Measurements from ENCODE around the gene UBL7.
A peak's percentile ranks its signal among the peaks of the same experiment; 100 is the strongest.

UBL7 gene

GRCh38 chr15:74399511-74400312 is 61.2 kb downstream of the UBL7 start:
- DNase-seq (ENCODE audit: insufficient read length, low spot score) (no peak), FAIRE-seq (peak; percentile 80)

DNA sequence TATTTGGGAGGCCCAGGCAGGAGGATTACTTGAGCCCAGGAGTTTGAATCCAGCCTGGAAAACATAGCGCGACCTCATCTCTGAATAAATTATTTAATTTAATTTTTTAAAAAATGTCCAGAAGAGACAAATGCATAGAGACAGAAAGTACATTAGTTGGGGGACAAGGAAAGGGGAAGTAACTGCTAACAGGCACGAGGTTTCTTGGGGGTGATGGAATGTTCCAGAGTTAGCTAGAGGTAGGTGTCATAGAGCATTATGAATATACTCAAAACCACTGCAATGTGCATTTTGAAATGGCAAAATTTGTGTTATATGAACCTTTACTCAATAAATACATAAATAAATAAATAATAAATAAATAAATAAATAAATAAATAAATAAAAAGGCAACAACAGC is 61.9 kb downstream of the UBL7 start:
- DNase-seq (ENCODE audit: insufficient read length, low spot score) (no peak), FAIRE-seq (no peak)
- peak; percentile 26; the same call in 1 of the 2 replicates for TF ChIP-seq SPI1 (IDR thresholded peaks at IDR 0.05; ENCODE audit: low read depth, low read length)
- no peak for TF ChIP-seq PAX5 (IDR thresholded peaks at IDR 0.05; ENCODE audit: insufficient read depth, low read length, severe bottlenecking)

More at GRCh38 chr15:74399511-74400312, 61.2 kb downstream of the UBL7 start:
- TF ChIP-seq POLR2A (IDR thresholded peaks at IDR 0.05; ENCODE audit: low read depth, low read length) (peak; percentile 87), PAX5 (IDR thresholded peaks at IDR 0.05; ENCODE audit: insufficient read depth, low read length, severe bottlenecking) (peak; percentile 15), POU2F2 (IDR thresholded peaks at IDR 0.05; ENCODE audit: low read depth, low read length) (peak; percentile 83), SPI1 (IDR thresholded peaks at IDR 0.05; ENCODE audit: low read depth, low read length) (0 out of 2 replicates have a peak, but pooled peaks have one; percentile 0), TAF1 (IDR thresholded peaks at IDR 0.05; ENCODE audit: low read depth, low read length) (peak; percentile 71), POLR2AphosphoS5 (IDR thresholded peaks at IDR 0.05; ENCODE audit: low read depth, low read length) (peak; percentile 81)

GRCh38 chr15:74398183-74398582 is 62.8 kb downstream of the UBL7 start:
- FAIRE-seq: no peak
- TF ChIP-seq POLR2A (IDR thresholded peaks at IDR 0.05; ENCODE audit: low read depth, low read length): no peak
- TF ChIP-seq POLR2AphosphoS5 (IDR thresholded peaks at IDR 0.05; ENCODE audit: low read depth, low read length): no peak
- TF ChIP-seq TAF1 (IDR thresholded peaks at IDR 0.05; ENCODE audit: low read depth, low read length): no peak
- TF ChIP-seq PAX5 (IDR thresholded peaks at IDR 0.05; ENCODE audit: insufficient read depth, low read length, severe bottlenecking): no peak
- no peak for TF ChIP-seq SPI1 (IDR thresholded peaks at IDR 0.05; ENCODE audit: low read depth, low read length)

DNA sequence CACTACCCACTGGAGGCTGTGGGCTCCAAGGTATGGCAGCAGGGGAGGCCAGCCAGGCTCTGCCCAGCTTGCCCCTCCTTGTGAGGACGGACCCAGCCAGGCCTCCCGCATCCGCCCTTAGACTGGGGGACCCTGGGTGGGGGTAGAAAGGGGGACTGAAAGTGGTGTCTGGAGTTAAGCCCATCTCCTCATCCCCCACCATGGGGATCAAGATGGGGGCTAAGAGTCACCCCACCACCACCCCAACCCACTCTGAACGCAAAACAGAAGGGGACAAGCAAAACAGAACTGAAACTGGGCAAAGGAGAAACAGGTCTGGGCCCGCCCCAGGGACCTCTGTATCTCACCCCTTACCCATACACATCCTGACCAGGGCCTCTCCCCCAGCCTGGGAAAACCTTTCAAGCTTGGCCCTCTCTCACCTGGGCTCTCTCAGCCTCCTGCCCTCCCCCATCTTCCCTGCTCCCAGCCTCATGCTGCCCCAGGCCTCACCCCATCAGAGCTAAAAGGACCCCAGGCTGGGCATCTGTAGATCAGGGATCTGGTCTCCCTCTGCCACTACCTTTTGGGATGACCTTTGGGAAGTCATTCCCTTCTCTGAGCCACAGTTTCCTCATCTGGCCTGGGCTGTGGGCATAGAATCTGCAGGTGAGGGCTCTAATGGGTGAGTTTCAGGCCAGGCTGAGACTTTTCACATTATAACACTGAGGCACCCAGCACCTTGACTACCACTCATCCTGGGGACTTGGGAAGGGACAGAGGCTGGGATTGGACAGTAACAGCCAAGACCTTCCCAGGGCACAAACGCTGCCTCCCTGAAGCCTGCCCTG is 63.5 kb downstream of the UBL7 start:
- no peak for FAIRE-seq
- TF ChIP-seq POU2F2 (IDR thresholded peaks at IDR 0.05; ENCODE audit: low read depth, low read length): peak; percentile 61; the same call in 1 of the 2 replicates
- no peak for TF ChIP-seq TAF1 (IDR thresholded peaks at IDR 0.05; ENCODE audit: low read depth, low read length)
- peak; percentile 57 for TF ChIP-seq PAX5 (IDR thresholded peaks at IDR 0.05; ENCODE audit: insufficient read depth, low read length, severe bottlenecking)
- TF ChIP-seq POLR2AphosphoS5 (IDR thresholded peaks at IDR 0.05; ENCODE audit: low read depth, low read length): no peak; the same call in 1 of the 2 replicates
- TF ChIP-seq SPI1 (IDR thresholded peaks at IDR 0.05; ENCODE audit: low read depth, low read length): peak; percentile 91
- no peak for DNase-seq (ENCODE audit: insufficient read length, low spot score)

More at GRCh38 chr15:74398183-74398582, 62.8 kb downstream of the UBL7 start:
- no peak for DNase-seq (ENCODE audit: insufficient read length, low spot score)

DNA sequence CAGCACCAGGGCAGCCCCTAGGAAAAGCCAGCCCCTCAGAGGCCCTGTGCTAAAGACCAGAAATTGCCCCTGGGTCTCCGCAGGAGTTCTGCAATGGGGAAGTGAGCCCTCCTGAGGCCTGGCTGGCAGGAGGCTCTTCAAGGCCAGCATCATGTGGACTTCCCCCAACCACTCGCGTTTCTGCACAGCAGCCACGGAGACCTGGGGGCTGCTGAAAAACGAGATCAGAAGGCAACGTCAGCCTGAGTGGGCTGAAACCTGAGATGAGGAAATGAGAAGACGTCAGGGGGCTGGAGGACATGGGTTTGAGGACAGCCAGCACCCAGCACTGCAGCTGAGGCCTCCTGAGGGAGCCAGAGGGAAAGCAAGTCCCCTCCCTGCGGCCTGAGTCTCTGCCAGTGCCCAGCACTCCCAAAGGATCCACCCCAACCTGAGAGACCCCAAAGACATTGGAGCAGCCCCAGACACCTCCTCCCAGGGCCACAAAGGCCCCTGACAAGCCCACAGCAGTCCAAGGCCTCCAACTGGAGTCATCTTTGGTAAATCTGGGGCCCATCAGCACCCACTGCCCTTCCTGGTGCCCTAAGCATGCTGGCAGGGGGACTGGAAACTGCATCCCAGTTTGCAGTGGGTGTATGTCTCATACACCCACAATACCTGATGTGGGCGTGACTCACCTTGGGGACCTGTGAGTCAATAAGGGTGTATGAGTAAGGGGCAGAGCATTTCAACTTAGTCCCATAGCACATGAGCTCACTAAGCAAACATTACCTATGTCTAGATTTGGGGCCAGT is 64.3 kb downstream of the UBL7 start:
- peak; percentile 6; the same call in 1 of the 2 replicates for TF ChIP-seq POU2F2 (IDR thresholded peaks at IDR 0.05; ENCODE audit: low read depth, low read length)
- peak; percentile 65 for TF ChIP-seq POLR2A (IDR thresholded peaks at IDR 0.05; ENCODE audit: low read depth, low read length)
- no peak for TF ChIP-seq PAX5 (IDR thresholded peaks at IDR 0.05; ENCODE audit: insufficient read depth, low read length, severe bottlenecking)
- TF ChIP-seq SPI1 (IDR thresholded peaks at IDR 0.05; ENCODE audit: low read depth, low read length): peak; percentile 93
- TF ChIP-seq POLR2AphosphoS5 (IDR thresholded peaks at IDR 0.05; ENCODE audit: low read depth, low read length): peak; percentile 75
- TF ChIP-seq TAF1 (IDR thresholded peaks at IDR 0.05; ENCODE audit: low read depth, low read length): peak; percentile 61; the same call in 1 of the 2 replicates
- peak; percentile 95 for FAIRE-seq

GRCh38 chr15:74396146-74396438 is 64.9 kb downstream of the UBL7 start:
- DNase-seq (ENCODE audit: insufficient read length, low spot score) (no peak), FAIRE-seq (no peak)
- no peak for TF ChIP-seq TAF1 (IDR thresholded peaks at IDR 0.05; ENCODE audit: low read depth, low read length)

More for the DNA sequence above, 64.3 kb downstream of the UBL7 start:
- no peak for DNase-seq (ENCODE audit: insufficient read length, low spot score)
